ENCODE data around the gene METRN.
A peak's percentile ranks its signal among the peaks of the same experiment; 100 is the strongest.
"Not testable (repeated sequence)": the region's sequence is repeated elsewhere in the genome, so short reads cannot be mapped to it uniquely, and the experiment has no call there.

The METRN gene

GRCh38 chr16:736936-737481 is 22.1 kb downstream of the METRN start:
- no peak for DNase-seq (ENCODE audit: low read depth)
- Histone ChIP-seq H3K27me3 (replicated peaks; ENCODE audit: control insufficient read depth, insufficient read depth, low read length) (no peaks in the 10 kb centered on the region), H3K9ac (ENCODE audit: low read length) (no peak overlapping the region), H3K36me3 (ENCODE audit: control insufficient read depth, insufficient read depth, low read length, severe bottlenecking) (peaks cover 46% of the 10 kb centered on the region), H3K4me1 (ENCODE audit: control insufficient read depth, insufficient read depth, low read length) (peaks cover 7% of the 10 kb centered on the region), H3K9me3 (ENCODE audit: control insufficient read depth, low read length) (no peaks in the 10 kb centered on the region), H3K4me3 (ENCODE audit: low read length) (no peak overlapping the region)

GRCh38 chr16:739560-740458 is 24.9 kb downstream of the METRN start:
- Histone ChIP-seq H3K9me3 (ENCODE audit: control insufficient read depth, low read length) (no peaks in the 10 kb centered on the region), H3K4me3 (ENCODE audit: low read length) (peak overlapping the region; percentile 93), H3K27me3 (replicated peaks; ENCODE audit: control insufficient read depth, insufficient read depth, low read length) (peaks cover 3% of the 10 kb centered on the region), H3K9ac (ENCODE audit: low read length) (peak overlapping the region; percentile 96), H3K4me1 (ENCODE audit: control insufficient read depth, insufficient read depth, low read length) (peaks cover 7% of the 10 kb centered on the region), H3K36me3 (ENCODE audit: control insufficient read depth, insufficient read depth, low read length, severe bottlenecking) (peaks cover 26% of the 10 kb centered on the region)
- no peak for DNase-seq (ENCODE audit: low read depth)

- H3K4me3 ChIP-seq (ENCODE audit: low read length), result peak overlapping the region; percentile 93
- H3K9ac ChIP-seq (ENCODE audit: low read length), result peak overlapping the region; percentile 96
- H3K4me1 ChIP-seq (ENCODE audit: control insufficient read depth, insufficient read depth, low read length), result peaks cover 7% of the 10 kb centered on the region
- no peaks in the 10 kb centered on the region for H3K9me3 ChIP-seq (ENCODE audit: control insufficient read depth, low read length)
- H3K27me3 ChIP-seq (replicated peaks; ENCODE audit: control insufficient read depth, insufficient read depth, low read length), result peaks cover 3% of the 10 kb centered on the region
- DNase-seq (ENCODE audit: low read depth), result no peak
- H3K36me3 ChIP-seq (ENCODE audit: control insufficient read depth, insufficient read depth, low read length, severe bottlenecking), result peaks cover 21% of the 10 kb centered on the region
Measured at GRCh38 chr16:740459-740763, 25.5 kb downstream of the METRN start.

GRCh38 chr16:740764-741505 is 26.0 kb downstream of the METRN start, which contains the start of gene CIAO3:
TSS of gene CIAO3 (minus strand) at chr16:740997. CDS start at chr16:740985, 12 bp downstream.
- peak within 1 kb of the TSS; percentile 93 for H3K4me3 ChIP-seq (ENCODE audit: low read length)
- peaks cover 16% of the 10 kb centered on the region for H3K36me3 ChIP-seq (ENCODE audit: control insufficient read depth, insufficient read depth, low read length, severe bottlenecking)
- H3K27me3 ChIP-seq (replicated peaks; ENCODE audit: control insufficient read depth, insufficient read depth, low read length), result peaks cover 3% of the 10 kb centered on the region
- peak; percentile 95 for DNase-seq (ENCODE audit: low read depth)
- H3K9me3 ChIP-seq (ENCODE audit: control insufficient read depth, low read length), result no peaks in the 10 kb centered on the region
- H3K9ac ChIP-seq (ENCODE audit: low read length), result peak within 1 kb of the TSS; percentile 96
- peaks cover 7% of the 10 kb centered on the region for H3K4me1 ChIP-seq (ENCODE audit: control insufficient read depth, insufficient read depth, low read length)

GRCh38 chr16:741986-742629 is 27.2 kb downstream of the METRN start:
- Histone ChIP-seq H3K9ac (ENCODE audit: low read length) (no peak overlapping the region), H3K4me3 (ENCODE audit: low read length) (no peak overlapping the region), H3K36me3 (ENCODE audit: control insufficient read depth, insufficient read depth, low read length, severe bottlenecking) (peaks cover 4% of the 10 kb centered on the region), H3K4me1 (ENCODE audit: control insufficient read depth, insufficient read depth, low read length) (peaks cover 7% of the 10 kb centered on the region), H3K9me3 (ENCODE audit: control insufficient read depth, low read length) (no peaks in the 10 kb centered on the region), H3K27me3 (replicated peaks; ENCODE audit: control insufficient read depth, insufficient read depth, low read length) (peaks cover 3% of the 10 kb centered on the region)
- no peak for DNase-seq (ENCODE audit: low read depth)

GRCh38 chr16:742894-743293 is 28.0 kb downstream of the METRN start:
- not testable (repeated sequence) for DNase-seq (ENCODE audit: low read depth); H3K36me3 ChIP-seq (ENCODE audit: control insufficient read depth, insufficient read depth, low read length, severe bottlenecking); H3K9me3 ChIP-seq (ENCODE audit: control insufficient read depth, low read length); H3K4me1 ChIP-seq (ENCODE audit: control insufficient read depth, insufficient read depth, low read length); H3K27me3 ChIP-seq (replicated peaks; ENCODE audit: control insufficient read depth, insufficient read depth, low read length); H3K4me3 ChIP-seq (ENCODE audit: low read length); H3K9ac ChIP-seq (ENCODE audit: low read length)

- Histone ChIP-seq H3K4me1 (ENCODE audit: control insufficient read depth, insufficient read depth, low read length) (peaks cover 12% of the 10 kb centered on the region), H3K36me3 (ENCODE audit: control insufficient read depth, insufficient read depth, low read length, severe bottlenecking) (no peaks in the 10 kb centered on the region), H3K27me3 (replicated peaks; ENCODE audit: control insufficient read depth, insufficient read depth, low read length) (peaks cover 3% of the 10 kb centered on the region), H3K9ac (ENCODE audit: low read length) (no peak overlapping the region), H3K9me3 (ENCODE audit: control insufficient read depth, low read length) (no peaks in the 10 kb centered on the region), H3K4me3 (ENCODE audit: low read length) (no peak overlapping the region)
- no peak for DNase-seq (ENCODE audit: low read depth)
Measured at GRCh38 chr16:743794-744500, 29.0 kb downstream of the METRN start.

- H3K27me3 ChIP-seq (replicated peaks; ENCODE audit: control insufficient read depth, insufficient read depth, low read length), result peaks cover 3% of the 10 kb centered on the region
- no peaks in the 10 kb centered on the region for H3K9me3 ChIP-seq (ENCODE audit: control insufficient read depth, low read length)
- no peak overlapping the region for H3K4me3 ChIP-seq (ENCODE audit: low read length)
- no peaks in the 10 kb centered on the region for H3K36me3 ChIP-seq (ENCODE audit: control insufficient read depth, insufficient read depth, low read length, severe bottlenecking)
- no peak overlapping the region for H3K9ac ChIP-seq (ENCODE audit: low read length)
- DNase-seq (ENCODE audit: low read depth), result no peak
- peaks cover 16% of the 10 kb centered on the region for H3K4me1 ChIP-seq (ENCODE audit: control insufficient read depth, insufficient read depth, low read length)
Measured at GRCh38 chr16:745739-746138, 30.8 kb downstream of the METRN start.

GRCh38 chr16:746637-747036 is 31.7 kb downstream of the METRN start:
- Histone ChIP-seq H3K4me1 (ENCODE audit: control insufficient read depth, insufficient read depth, low read length) (peaks cover 21% of the 10 kb centered on the region), H3K36me3 (ENCODE audit: control insufficient read depth, insufficient read depth, low read length, severe bottlenecking) (no peaks in the 10 kb centered on the region), H3K9ac (ENCODE audit: low read length) (no peak overlapping the region), H3K4me3 (ENCODE audit: low read length) (no peak overlapping the region), H3K9me3 (ENCODE audit: control insufficient read depth, low read length) (no peaks in the 10 kb centered on the region), H3K27me3 (replicated peaks; ENCODE audit: control insufficient read depth, insufficient read depth, low read length) (peaks cover 10% of the 10 kb centered on the region)
- no peak for DNase-seq (ENCODE audit: low read depth)

GRCh38 chr16:747978-748746 is 33.2 kb downstream of the METRN start:
- H3K27me3 ChIP-seq (replicated peaks; ENCODE audit: control insufficient read depth, insufficient read depth, low read length), result peaks cover 20% of the 10 kb centered on the region
- H3K36me3 ChIP-seq (ENCODE audit: control insufficient read depth, insufficient read depth, low read length, severe bottlenecking), result no peaks in the 10 kb centered on the region
- no peaks in the 10 kb centered on the region for H3K9me3 ChIP-seq (ENCODE audit: control insufficient read depth, low read length)
- H3K9ac ChIP-seq (ENCODE audit: low read length), result no peak overlapping the region
- peaks cover 26% of the 10 kb centered on the region for H3K4me1 ChIP-seq (ENCODE audit: control insufficient read depth, insufficient read depth, low read length)
- H3K4me3 ChIP-seq (ENCODE audit: low read length), result no peak overlapping the region
- DNase-seq (ENCODE audit: low read depth), result no peak
